ENCODE data around the gene TSR3. TPM values are rescaled to one million over a fixed set of nuclear protein-coding genes. Genes with fewer than 3 reads are reported as not detected.

The TSR3 gene
- total RNA-seq, 1 donor from 2014 or later = 43.8 TPM

GRCh38 chr16:1308977-1309885, 42.4 kb downstream of the TSR3 start, which contains the start of gene UBE2I:
Gene UBE2I, plus strand, starts transcription at chr16:1309636. Its CDS starts 4,395 bp downstream, at chr16:1314031.
- intact Hi-C loops (cut with DNase I) = no loop called here
- no peak for TF ChIP-seq CTCF (IDR thresholded peaks at IDR 0.05)
- H3K27ac ChIP-seq = peak within 1 kb of the TSS; percentile 98
- H3K4me1 ChIP-seq = peaks cover 27% of the 10 kb centered on the region
- H3K9me3 ChIP-seq = no peaks in the 10 kb centered on the region
- peak; percentile 97 for DNase-seq
- H3K4me3 ChIP-seq = peak within 1 kb of the TSS; percentile 72
- H3K27me3 ChIP-seq = no peaks in the 10 kb centered on the region
- H3K36me3 ChIP-seq = peaks cover 13% of the 10 kb centered on the region
- peak; percentile 91 for ATAC-seq

GRCh38 chr16:1308036-1308976, 43.4 kb downstream of the TSR3 start:
- Histone ChIP-seq H3K9me3 (no peaks in the 10 kb centered on the region), H3K27me3 (no peaks in the 10 kb centered on the region), H3K4me3 (peak overlapping the region; percentile 64), H3K36me3 (peaks cover 5% of the 10 kb centered on the region), H3K27ac (peak overlapping the region; percentile 98), H3K4me1 (peaks cover 27% of the 10 kb centered on the region)
- TF ChIP-seq CTCF (IDR thresholded peaks at IDR 0.05) = no peak
- ATAC-seq (peak; percentile 47), DNase-seq (no peak)
- intact Hi-C loops (cut with DNase I) = no loop called here

DNA sequence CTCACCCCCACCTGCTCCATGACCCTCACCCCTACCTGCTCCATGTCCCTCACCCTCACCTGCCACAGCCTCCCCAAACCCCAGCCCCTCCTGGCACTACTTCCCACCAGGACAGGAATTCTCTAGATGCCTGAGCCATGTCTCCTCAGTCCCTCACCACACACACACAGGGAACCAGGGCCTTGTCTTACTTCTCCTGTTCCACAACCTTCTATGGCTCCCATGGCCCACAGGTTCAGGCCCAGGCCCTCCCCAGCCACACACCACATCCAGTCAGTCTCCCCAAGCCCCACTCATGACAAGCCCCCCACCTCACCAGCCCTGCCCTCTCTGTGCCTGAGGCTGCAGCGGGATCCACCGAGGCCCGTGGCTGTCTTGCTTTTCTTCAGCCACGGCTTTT, 45.3 kb downstream of the TSR3 start:
- TF ChIP-seq CTCF (IDR thresholded peaks at IDR 0.05) = no peak
- Histone ChIP-seq H3K27ac (no peak overlapping the region), H3K27me3 (no peaks in the 10 kb centered on the region), H3K4me1 (peaks cover 9% of the 10 kb centered on the region), H3K4me3 (no peak overlapping the region), H3K36me3 (no peaks in the 10 kb centered on the region), H3K9me3 (no peaks in the 10 kb centered on the region)
- DNase-seq = no peak
- intact Hi-C loops (cut with DNase I) = no loop called here
- no peak for ATAC-seq

DNA sequence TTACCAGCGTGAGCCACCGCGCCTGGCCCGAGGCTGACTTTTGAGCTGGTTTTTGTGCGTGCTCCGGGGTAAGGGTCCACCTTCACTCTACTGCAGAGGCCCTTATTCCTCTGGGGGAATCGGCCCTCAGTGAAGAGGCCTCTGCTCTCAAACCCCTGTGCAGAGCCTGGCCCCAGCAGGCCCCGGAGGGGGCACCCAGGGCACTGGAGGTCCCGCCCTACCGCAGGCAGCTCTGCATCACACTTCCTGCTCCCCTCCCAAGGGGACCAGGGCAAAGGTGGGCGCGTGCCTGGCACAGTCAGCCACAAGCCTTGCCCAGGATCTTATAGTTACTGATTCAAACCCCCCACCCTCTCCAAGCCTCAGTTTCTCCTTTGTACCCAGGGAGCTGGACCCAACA, 45.9 kb downstream of the TSR3 start:
- Histone ChIP-seq H3K27me3 (no peaks in the 10 kb centered on the region), H3K4me3 (no peak overlapping the region), H3K9me3 (no peaks in the 10 kb centered on the region), H3K27ac (no peak overlapping the region), H3K4me1 (peaks cover 4% of the 10 kb centered on the region), H3K36me3 (no peaks in the 10 kb centered on the region)
- DNase-seq (no peak), ATAC-seq (no peak)
- TF ChIP-seq CTCF (IDR thresholded peaks at IDR 0.05) = no peak
- intact Hi-C loops (cut with DNase I) = no loop called here

DNA sequence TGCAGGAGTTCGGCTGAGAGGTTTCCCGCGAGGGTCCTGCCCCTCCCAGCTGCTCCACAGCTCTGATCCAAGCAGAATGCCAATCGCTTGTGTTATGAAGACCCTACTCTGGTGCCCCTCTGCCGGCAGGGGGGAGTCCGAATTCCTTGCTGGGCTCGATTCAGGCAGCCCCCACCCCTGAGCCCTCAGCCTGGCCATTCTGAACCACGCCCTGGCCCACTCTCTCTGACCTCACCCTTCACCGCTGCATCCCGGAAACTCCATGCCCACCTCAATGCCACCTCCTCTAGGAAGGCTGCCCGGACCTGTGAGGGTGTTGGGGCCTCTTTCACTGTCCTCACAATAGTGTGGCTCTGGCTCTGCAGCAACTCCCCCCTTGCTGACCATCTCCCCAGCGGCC, 50.1 kb downstream of the TSR3 start:
- DNase-seq = no peak
- no peaks in the 10 kb centered on the region for H3K36me3 ChIP-seq

More for the DNA sequence above, 50.1 kb downstream of the TSR3 start:
- Histone ChIP-seq H3K4me3 (no peak overlapping the region), H3K4me1 (no peaks in the 10 kb centered on the region), H3K27me3 (peaks cover 21% of the 10 kb centered on the region), H3K9me3 (no peaks in the 10 kb centered on the region), H3K27ac (no peak overlapping the region)
- intact Hi-C loops (cut with DNase I) = no loop called here
- no peak for ATAC-seq
- TF ChIP-seq CTCF (IDR thresholded peaks at IDR 0.05) = no peak
